GM23338 (cell line): Measurements from ENCODE around the gene ATF3. TPM values are rescaled to one million over a fixed set of nuclear protein-coding genes. Genes with fewer than 3 reads are reported as not detected.

Experiments
- ATAC-seq: fragments of 200-7000 bp; cut with Tn5 transposase; 3 replicates; pipeline ENCODE4 v1.9.1; 2020
- DNase-seq: peaks from one replicate; pipeline ENCODE4 v3.0.0-alpha.2; 2015; ENCODE audit warnings: low spot score
- H2AFZ ChIP-seq: fragments of 200-600 bp; sonication (generic); 2 replicates; pipeline ENCODE4 v1.8.0; 2016; ENCODE audit warnings: antibody characterized with exemption, mild to moderate bottlenecking, moderate library complexity
- H3F3A ChIP-seq: fragments of 200-600 bp; sonication (generic); replicated peaks from 2 replicates; pipeline ENCODE4 v1.8.0; 2017; ENCODE audit warnings: antibody characterized with exemption, mixed run types, low read depth
- H3K27ac ChIP-seq: fragments of 200-600 bp; sonication (generic); 2 replicates; pipeline ENCODE4 v1.6.1; 2016; ENCODE audit warnings: low read depth
- H3K27me3 ChIP-seq: fragments of 200-600 bp; sonication (generic); 2 replicates; pipeline ENCODE4 v1.8.0; 2016; ENCODE audit warnings: mild to moderate bottlenecking, mixed run types, moderate library complexity; ENCODE audit not compliant: insufficient read depth
- H3K36me3 ChIP-seq: fragments of 200-600 bp; sonication (generic); 2 replicates; pipeline ENCODE4 v1.8.0; 2016; ENCODE audit warnings: mild to moderate bottlenecking; ENCODE audit not compliant: insufficient read depth
- H3K4me1 ChIP-seq: fragments of 200-600 bp; sonication (generic); 2 replicates; pipeline ENCODE4 v1.8.0; 2016; ENCODE audit warnings: mild to moderate bottlenecking, moderate library complexity; ENCODE audit not compliant: insufficient read depth
- H3K4me2 ChIP-seq: fragments of 200-600 bp; sonication (generic); 2 replicates; pipeline ENCODE4 v1.7.1; 2017; ENCODE audit warnings: mixed run types
- H3K4me3 ChIP-seq: fragments of 200-600 bp; sonication (generic); 2 replicates; pipeline ENCODE4 v1.6.1; 2016; ENCODE audit warnings: mixed run types
- H3K79me2 ChIP-seq: fragments of 200-600 bp; sonication (generic); replicated peaks from 2 replicates; pipeline ENCODE4 v1.8.0; 2017; ENCODE audit warnings: mild to moderate bottlenecking; ENCODE audit not compliant: insufficient read depth
- H3K9me2 ChIP-seq: fragments of 200-600 bp; sonication (generic); 2 replicates; pipeline ENCODE4 v1.8.0; 2017; ENCODE audit not compliant: insufficient read depth
- H4K20me1 ChIP-seq: fragments of 200-600 bp; sonication (generic); replicated peaks from 2 replicates; pipeline ENCODE4 v1.8.0; 2017; ENCODE audit warnings: mild to moderate bottlenecking; ENCODE audit not compliant: insufficient read depth
- H3K27ac Mint-ChIP-seq: 2 replicates; pipeline ENCODE4 v1.8.0; 2020; ENCODE audit warnings: inconsistent platforms, mild to moderate bottlenecking, moderate library complexity, mixed read lengths
- H3K27me3 Mint-ChIP-seq: 3 replicates; pipeline ENCODE4 v1.8.0; 2022; ENCODE audit warnings: low read depth, mild to moderate bottlenecking, moderate library complexity, mixed read lengths, inconsistent platforms; ENCODE audit not compliant: insufficient read depth, poor library complexity
- H3K36me3 Mint-ChIP-seq: 3 replicates; pipeline ENCODE4 v1.8.0; 2021; ENCODE audit warnings: low read depth, mild to moderate bottlenecking, inconsistent platforms, moderate library complexity, mixed read lengths
- H3K4me1 Mint-ChIP-seq: 3 replicates; pipeline ENCODE4 v1.8.0; 2020; ENCODE audit warnings: mild to moderate bottlenecking, inconsistent platforms, mixed read lengths
- H3K4me3 Mint-ChIP-seq: 3 replicates; pipeline ENCODE4 v1.8.0; 2021; ENCODE audit warnings: moderate library complexity, mild to moderate bottlenecking, inconsistent platforms, mixed read lengths
- H3K9me3 Mint-ChIP-seq: 3 replicates; pipeline ENCODE4 v1.8.0; 2020; ENCODE audit warnings: moderate library complexity, mild to moderate bottlenecking, inconsistent platforms, mixed read lengths
- CREB1 ChIP-seq: fragments of 250-450 bp; sonication (Bioruptor Pico); IDR thresholded peaks from 2 replicates; pipeline ENCODE4 v1.5.0; 2020; ENCODE audit warnings: low read depth, mild to moderate bottlenecking, moderate library complexity
- ETS1 ChIP-seq: IDR thresholded peaks from 2 replicates; pipeline ENCODE4 v1.6.1; 2016; ENCODE audit warnings: antibody characterized with exemption
- EZH2 ChIP-seq: fragments of 200-600 bp; sonication (generic); IDR thresholded peaks from one replicate; pipeline ENCODE4 v1.8.0; 2017; ENCODE audit warnings: antibody characterized with exemption, mild to moderate bottlenecking, low read depth; ENCODE audit not compliant: unreplicated experiment
- EZH2phosphoT487 ChIP-seq: fragments of 200-600 bp; sonication (generic); IDR thresholded peaks from one replicate; pipeline ENCODE4 v1.8.1; 2018; ENCODE audit warnings: antibody characterized with exemption; ENCODE audit not compliant: unreplicated experiment
- JUNB ChIP-seq: IDR thresholded peaks from one replicate; pipeline ENCODE4 v1.6.1; 2016; ENCODE audit warnings: antibody characterized with exemption; ENCODE audit not compliant: unreplicated experiment
- NANOG ChIP-seq: IDR thresholded peaks from 2 replicates; pipeline ENCODE4 v1.6.1; 2016; ENCODE audit warnings: antibody characterized with exemption, borderline replicate concordance
- POLR2AphosphoS5 ChIP-seq: IDR thresholded peaks from 2 replicates; pipeline ENCODE4 v1.6.1; 2016; ENCODE audit warnings: antibody characterized with exemption, low read depth
- REST ChIP-seq: IDR thresholded peaks from one replicate; pipeline ENCODE4 v1.6.1; 2018; ENCODE audit warnings: antibody characterized with exemption; ENCODE audit not compliant: unreplicated experiment
- STAT1 ChIP-seq: IDR thresholded peaks from one replicate; pipeline ENCODE4 v1.6.1; 2016; ENCODE audit warnings: antibody characterized with exemption; ENCODE audit not compliant: unreplicated experiment
- ZNF114 ChIP-seq: fragments of 250-450 bp; sonication (Bioruptor Pico); IDR thresholded peaks from 2 replicates; pipeline ENCODE4 v1.5.0; 2020; ENCODE audit warnings: mild to moderate bottlenecking, moderate library complexity
- ZNF331 ChIP-seq: fragments of 250-450 bp; sonication (Bioruptor Pico); IDR thresholded peaks from 2 replicates; pipeline ENCODE4 v1.5.0; 2020; ENCODE audit warnings: low read depth, mild to moderate bottlenecking, moderate library complexity
- ZNF462 ChIP-seq: fragments of 250-450 bp; sonication (Bioruptor Pico); IDR thresholded peaks from 2 replicates; pipeline ENCODE4 v1.5.0; 2020; ENCODE audit warnings: mild to moderate bottlenecking, moderate library complexity
- polyA plus RNA-seq: library from polyadenylated mRNA; unstranded; fragments of >200 nt; fragmentation: Nextera tagmentation; extraction: Ambion mirVana; gene quantifications from 2 replicates; pipeline ENCODE4 v1.2.1, GENCODE V29; 2016
- total RNA-seq: library from RNA; depleted of rRNA; stranded (reverse); fragments of >200 nt; shearing (Covaris generic); gene quantifications from 2 replicates; pipeline ENCODE4 v1.2.3, GENCODE V29; 2014
- TF ChIP-seq, protein P1 (sequence below), 2 experiments: fragments of 200-600 bp in 1 of 2; sonication (generic) in 1 of 2; conservative IDR thresholded peaks; 2 replicates each; pipeline versions ENCODE4 v1.5.1 to v1.6.1; 2016 to 2017; ENCODE audit warnings: antibody characterized with exemption in 2 of 2, low read depth in 2 of 2, mild to moderate bottlenecking in 2 of 2, moderate library complexity in 1 of 2

The ATF3 gene
- total and polyA plus RNA-seq, 2 experiments from 2014 or later: 12.6 to 17.2 TPM

- Histone ChIP-seq H3F3A (no peaks in the 10 kb centered on the region; the same call in 1 of the 2 replicates), H2AFZ (no peak overlapping the region), H3K27ac (no peak overlapping the region), H3K4me1 (no peaks in the 10 kb centered on the region; the same call in 1 of the 2 replicates), H3K9me2 (no peaks in the 10 kb centered on the region), H3K36me3 (no peaks in the 10 kb centered on the region), H3K27me3 (peaks cover 5% of the 10 kb centered on the region), H3K4me2 (no peak overlapping the region), H4K20me1 (no peaks in the 10 kb centered on the region), H3K79me2 (no peaks in the 10 kb centered on the region), H3K4me3 (no peak overlapping the region)
- Mint-ChIP-seq H3K9me3 (no peaks in the 10 kb centered on the region), H3K27ac (no peak overlapping the region), H3K4me3 (no peak overlapping the region), H3K4me1 (peaks cover 16% of the 10 kb centered on the region), H3K27me3 (peaks cover 9% of the 10 kb centered on the region), H3K36me3 (no peaks in the 10 kb centered on the region; the same call in 2 of the 3 replicates)
- no peak for TF ChIP-seq ZNF331 (CRISPR knock-in tag)
- no peak for TF ChIP-seq ZNF114 (CRISPR knock-in tag)
- TF ChIP-seq, protein P1, sequence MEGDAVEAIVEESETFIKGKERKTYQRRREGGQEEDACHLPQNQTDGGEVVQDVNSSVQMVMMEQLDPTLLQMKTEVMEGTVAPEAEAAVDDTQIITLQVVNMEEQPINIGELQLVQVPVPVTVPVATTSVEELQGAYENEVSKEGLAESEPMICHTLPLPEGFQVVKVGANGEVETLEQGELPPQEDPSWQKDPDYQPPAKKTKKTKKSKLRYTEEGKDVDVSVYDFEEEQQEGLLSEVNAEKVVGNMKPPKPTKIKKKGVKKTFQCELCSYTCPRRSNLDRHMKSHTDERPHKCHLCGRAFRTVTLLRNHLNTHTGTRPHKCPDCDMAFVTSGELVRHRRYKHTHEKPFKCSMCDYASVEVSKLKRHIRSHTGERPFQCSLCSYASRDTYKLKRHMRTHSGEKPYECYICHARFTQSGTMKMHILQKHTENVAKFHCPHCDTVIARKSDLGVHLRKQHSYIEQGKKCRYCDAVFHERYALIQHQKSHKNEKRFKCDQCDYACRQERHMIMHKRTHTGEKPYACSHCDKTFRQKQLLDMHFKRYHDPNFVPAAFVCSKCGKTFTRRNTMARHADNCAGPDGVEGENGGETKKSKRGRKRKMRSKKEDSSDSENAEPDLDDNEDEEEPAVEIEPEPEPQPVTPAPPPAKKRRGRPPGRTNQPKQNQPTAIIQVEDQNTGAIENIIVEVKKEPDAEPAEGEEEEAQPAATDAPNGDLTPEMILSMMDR (conservative IDR thresholded peaks at IDR 0.05; ENCODE audit: low read depth in 2 of 2): no peak
- no peak for TF ChIP-seq JUNB
- TF ChIP-seq EZH2phosphoT487: no peak
- TF ChIP-seq POLR2AphosphoS5: no peak
- TF ChIP-seq REST: no peak
- TF ChIP-seq STAT1: no peak
- TF ChIP-seq CREB1 (CRISPR knock-in tag): no peak
- no peak for TF ChIP-seq ZNF462 (CRISPR knock-in tag)
- TF ChIP-seq EZH2: no peak
- no peak for TF ChIP-seq NANOG
- no peak for TF ChIP-seq ETS1
- ATAC-seq (no peak), DNase-seq (no peak)
Measured at GRCh38 chr1:212562771-212563170, 45.8 kb upstream of the ATF3 start.
